Stimulated activated CD8-positive, alpha-beta memory T cell treated with anti-CD3 and anti-CD28 coated beads, Interleukin-4, amount 100 ng/mL, for 24 hours (primary cell): ENCODE measurements around the gene SFXN3.
"Not testable (repeated sequence)": the region's sequence is repeated elsewhere in the genome, so short reads cannot be mapped to it uniquely, and the experiment has no call there.

Experiments
- DNase-seq: peaks from one replicate; pipeline ENCODE4 v3.0.0-alpha.2; 2020; ENCODE audit warnings: low read depth

SFXN3 gene

GRCh38 chr10:101015582-101015973 is 15.5 kb upstream of the SFXN3 start:
- no peak for DNase-seq

- DNase-seq: no peak
These were observed 14.2 kb upstream of the SFXN3 start for GRCh38 chr10:101016814-101017213.

DNA sequence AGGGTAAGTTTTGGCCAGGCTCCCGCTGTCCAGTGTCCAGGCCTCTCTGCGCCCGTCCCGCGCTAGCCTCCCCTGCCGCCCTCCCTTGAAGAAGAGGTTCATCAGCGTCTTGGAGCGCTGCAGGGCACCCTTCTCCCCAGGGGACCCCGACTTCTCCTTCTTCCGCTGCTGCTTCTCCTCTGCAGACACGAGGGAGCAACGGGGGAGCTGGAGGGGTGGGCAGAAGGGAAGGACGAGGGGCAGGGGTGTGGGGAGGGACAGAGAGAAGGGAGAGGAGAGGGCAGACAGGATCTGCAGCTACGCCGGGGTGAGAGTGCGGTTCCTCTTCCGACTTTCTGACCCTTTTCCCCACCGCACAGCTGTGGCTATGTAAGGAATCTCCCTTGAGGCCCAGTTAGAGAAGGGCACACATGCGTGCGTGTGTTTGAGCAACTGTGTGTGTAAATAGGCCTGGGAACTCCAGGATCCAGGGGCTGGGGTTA is 12.9 kb upstream of the SFXN3 start:
- no peak for DNase-seq

GRCh38 chr10:101018600-101019439 is 12.2 kb upstream of the SFXN3 start:
- peak; percentile 69 for DNase-seq

GRCh38 chr10:101019440-101019703 is 11.7 kb upstream of the SFXN3 start:
- DNase-seq: no peak

- DNase-seq: no peak
These were observed 10.5 kb upstream of the SFXN3 start for GRCh38 chr10:101020427-101021075.

DNA sequence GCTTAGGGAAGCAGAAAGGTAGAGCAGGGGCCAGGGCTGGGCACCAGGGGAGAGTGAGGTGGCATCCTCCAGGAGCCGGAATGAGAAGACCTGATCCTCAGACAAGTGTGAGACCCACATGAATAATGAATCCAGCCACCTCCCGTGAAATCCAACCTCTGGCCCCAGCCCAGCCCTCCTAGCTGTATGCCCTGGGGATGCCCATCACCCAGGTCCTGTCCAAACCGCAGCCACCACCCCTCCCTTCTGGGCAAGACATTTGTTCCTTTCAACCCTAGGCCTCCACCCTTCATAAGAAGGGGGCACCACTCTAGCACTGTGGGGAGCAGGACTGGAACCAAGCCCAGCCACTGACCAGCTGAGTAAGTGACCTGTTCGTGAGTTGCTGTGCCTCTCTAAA is 9.8 kb upstream of the SFXN3 start:
- no peak for DNase-seq

- DNase-seq: no peak
These were observed 9.3 kb upstream of the SFXN3 start for GRCh38 chr10:101021692-101022251.

GRCh38 chr10:101022967-101023705 is 7.9 kb upstream of the SFXN3 start:
- no peak for DNase-seq

DNA sequence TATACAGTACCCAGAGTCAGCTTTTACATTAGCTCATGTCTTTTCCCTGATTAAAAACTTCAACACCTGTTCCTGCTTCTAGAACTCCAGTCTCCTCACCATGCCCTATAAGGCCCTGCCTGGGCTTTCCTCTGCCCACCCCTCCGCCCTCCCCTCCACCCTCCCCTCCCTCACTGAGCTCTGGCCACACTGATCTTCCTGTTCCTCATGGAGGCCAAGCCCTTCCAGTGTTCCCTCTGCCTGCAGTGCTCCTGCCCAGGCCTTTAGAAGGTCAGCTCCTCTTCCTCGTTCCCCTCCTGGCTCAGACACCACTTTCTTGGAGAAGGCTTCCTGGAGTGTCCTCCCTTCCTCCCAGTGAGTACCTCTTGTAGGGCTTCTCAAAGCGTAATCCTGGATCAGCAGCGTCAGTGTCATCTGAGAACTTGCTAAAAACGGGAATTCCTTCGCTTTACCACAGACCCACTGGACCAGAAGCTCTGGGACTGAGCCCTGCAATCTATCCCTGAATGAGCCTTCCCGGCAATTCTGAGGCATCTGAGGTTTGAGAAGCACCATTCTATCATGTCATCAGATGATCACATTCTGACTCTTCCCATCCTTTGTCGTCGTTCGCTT is 3.8 kb upstream of the SFXN3 start:
- DNase-seq: no peak

- DNase-seq: no peak
These were observed 2.3 kb upstream of the SFXN3 start for GRCh38 chr10:101028446-101029337.

GRCh38 chr10:101029520-101030295 is 1.3 kb upstream of the SFXN3 start:
- no peak for DNase-seq

DNA sequence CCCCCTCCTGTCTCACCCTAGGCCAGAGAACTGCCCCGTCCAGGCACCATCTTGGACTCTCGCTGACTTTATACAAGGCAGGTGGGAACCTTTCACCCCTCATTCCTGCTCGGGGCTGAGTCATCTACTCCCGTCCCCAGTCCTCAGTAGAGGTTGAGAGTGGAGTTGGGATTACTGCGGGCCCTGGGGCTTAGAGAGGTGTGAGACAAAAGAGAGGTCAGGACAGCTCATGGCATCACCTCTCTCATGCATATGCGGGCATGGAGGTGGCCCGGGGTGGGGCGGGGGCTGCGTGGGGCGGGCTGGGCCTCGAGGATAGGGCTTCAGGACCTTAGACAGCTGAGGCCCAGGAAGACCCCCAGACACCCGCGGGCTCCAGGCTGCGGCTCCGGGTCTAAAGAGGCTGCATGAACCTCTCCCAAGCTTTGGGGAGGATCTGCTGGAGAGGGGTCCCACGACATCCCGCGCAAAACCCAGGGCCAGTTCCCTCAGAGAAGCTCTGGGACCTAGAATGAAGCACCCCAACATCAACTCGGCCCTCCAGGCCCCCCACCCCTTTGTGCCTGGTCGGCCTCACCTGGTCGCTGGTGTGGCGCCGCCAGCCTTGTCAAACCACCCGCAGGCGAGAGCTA is 422 bp upstream of the SFXN3 start:
- DNase-seq: no peak

DNA sequence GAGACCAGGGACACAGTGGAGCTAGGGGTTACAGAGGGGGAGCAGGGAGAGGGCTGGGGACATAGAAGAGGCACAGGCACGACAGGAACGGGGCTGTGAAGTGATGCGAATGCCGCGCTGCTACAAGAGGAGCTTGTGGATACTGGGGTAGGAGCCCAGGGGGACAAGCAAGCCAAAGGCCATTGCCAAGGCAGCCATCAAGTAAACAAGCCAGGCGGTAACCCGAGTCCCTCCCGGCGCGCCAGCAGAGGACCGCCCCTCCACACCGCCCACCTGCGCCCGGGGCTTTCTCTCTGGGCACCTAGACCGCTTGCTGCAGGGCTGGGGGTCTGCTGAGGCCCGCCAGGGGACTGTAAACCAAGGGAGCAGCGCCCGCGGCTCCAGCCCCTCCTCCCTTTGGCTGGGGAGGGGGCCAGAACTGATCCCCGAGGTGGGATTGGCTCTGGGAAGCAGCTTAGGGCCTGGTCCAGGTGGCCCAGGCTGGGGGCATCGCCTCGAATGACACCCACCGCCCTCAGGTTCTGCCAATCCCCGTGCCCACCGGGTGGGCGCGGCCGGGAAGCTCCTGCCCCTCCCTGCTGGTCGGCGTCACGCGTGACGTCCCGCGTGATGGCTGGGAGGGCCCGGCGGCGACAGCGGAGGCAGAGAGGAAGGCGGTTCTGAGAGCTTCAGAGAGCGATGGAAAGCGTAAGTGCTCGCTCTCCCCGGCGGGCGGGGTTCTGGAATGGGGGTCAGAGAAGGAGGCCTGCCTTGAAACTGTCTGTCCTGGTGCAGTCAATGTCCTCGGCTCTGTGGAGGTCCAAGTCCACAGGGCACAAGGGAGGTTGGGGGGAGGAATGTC is 982 bp downstream of the SFXN3 start:
- peak; percentile 57 for DNase-seq

GRCh38 chr10:101032637-101033224 is 1.7 kb downstream of the SFXN3 start:
- peak; percentile 36 for DNase-seq

DNA sequence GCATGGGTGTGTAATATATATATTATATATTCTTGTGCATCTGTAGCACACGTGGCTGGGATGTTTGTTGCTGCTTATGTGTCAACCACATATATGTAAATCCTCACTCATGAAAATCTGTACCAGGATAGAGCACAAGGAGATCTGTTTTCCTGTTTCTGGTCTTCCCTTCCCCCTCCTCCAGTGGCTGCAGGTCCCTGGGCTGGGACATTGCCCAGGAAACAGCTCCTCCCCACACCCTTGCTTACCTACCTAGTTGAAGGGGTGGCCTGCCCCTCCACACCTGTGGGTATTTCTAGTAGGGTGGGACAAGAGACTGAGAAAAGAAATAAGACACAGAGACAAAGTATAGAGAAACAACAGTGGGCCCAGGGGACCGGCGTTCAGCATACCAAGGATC is 2.2 kb downstream of the SFXN3 start:
- no peak for DNase-seq

DNA sequence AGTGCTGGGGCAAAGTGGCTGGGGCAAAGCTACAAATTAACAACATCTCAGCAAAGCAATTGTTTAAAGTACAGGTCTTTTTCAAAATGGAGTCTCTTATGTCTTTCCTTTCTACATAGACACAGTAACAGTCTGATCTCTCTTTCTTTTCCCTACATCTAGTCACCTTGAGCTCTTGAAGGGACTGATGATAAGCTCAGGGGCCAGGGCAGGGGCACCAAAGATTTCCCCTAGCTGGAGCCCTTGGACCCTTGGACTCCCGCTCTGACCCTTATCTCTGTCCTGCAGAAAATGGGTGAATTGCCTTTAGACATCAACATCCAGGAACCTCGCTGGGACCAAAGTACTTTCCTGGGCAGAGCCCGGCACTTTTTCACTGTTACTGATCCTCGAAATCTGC is 3.4 kb downstream of the SFXN3 start:
- DNase-seq: not testable (repeated sequence)

DNA sequence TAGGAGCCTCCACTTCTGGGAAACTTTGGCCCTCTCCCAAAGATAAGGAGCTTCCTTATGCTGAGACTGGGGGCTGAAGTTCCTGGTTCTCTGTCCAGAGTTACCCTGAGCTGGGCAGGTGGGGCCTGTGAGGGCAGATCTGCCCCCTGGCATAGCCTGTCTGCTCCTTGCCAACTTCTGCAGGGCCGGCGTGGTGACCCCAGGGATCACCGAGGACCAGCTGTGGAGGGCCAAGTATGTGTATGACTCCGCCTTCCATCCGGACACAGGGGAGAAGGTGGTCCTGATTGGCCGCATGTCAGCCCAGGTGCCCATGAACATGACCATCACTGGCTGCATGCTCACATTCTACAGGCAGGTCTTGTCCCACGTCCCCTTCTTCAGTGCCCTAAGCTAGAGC is 4.3 kb downstream of the SFXN3 start:
- no peak for DNase-seq
